ENCODE data around the gene ARAP3.

ARAP3 gene

DNA sequence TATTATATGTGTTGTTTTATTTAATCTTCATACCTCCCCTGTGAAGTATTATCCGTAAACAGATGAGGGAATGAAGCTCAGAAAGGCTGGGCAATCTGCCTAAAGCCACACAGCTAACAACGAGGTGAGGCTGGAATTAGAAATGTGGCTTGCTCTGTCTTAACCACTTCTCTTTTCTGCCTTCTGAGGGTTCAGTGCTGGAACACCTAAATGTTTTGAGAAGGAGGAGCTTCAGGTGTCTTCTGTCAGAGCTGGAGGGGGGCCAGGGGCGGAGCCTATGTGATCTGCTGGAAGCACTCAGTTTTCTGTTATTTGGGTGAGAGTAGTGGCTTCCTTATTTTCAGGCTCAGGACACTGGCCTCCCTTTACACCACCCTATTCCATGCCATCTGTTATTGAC, 35.0 kb upstream of the ARAP3 start:
- DNase-seq (ENCODE audit: low read depth) = no peak
- no peak overlapping the region for H3K4me3 ChIP-seq (ENCODE audit: low read depth, low read length)
- in situ Hi-C loops (cut with HindIII; ENCODE audit: low sequenced_read_pairs) = no loop called here
- TF ChIP-seq, protein P1, sequence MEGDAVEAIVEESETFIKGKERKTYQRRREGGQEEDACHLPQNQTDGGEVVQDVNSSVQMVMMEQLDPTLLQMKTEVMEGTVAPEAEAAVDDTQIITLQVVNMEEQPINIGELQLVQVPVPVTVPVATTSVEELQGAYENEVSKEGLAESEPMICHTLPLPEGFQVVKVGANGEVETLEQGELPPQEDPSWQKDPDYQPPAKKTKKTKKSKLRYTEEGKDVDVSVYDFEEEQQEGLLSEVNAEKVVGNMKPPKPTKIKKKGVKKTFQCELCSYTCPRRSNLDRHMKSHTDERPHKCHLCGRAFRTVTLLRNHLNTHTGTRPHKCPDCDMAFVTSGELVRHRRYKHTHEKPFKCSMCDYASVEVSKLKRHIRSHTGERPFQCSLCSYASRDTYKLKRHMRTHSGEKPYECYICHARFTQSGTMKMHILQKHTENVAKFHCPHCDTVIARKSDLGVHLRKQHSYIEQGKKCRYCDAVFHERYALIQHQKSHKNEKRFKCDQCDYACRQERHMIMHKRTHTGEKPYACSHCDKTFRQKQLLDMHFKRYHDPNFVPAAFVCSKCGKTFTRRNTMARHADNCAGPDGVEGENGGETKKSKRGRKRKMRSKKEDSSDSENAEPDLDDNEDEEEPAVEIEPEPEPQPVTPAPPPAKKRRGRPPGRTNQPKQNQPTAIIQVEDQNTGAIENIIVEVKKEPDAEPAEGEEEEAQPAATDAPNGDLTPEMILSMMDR (IDR thresholded peaks at IDR 0.05; ENCODE audit: low read depth, low read length, missing control alignments) = no peak

DNA sequence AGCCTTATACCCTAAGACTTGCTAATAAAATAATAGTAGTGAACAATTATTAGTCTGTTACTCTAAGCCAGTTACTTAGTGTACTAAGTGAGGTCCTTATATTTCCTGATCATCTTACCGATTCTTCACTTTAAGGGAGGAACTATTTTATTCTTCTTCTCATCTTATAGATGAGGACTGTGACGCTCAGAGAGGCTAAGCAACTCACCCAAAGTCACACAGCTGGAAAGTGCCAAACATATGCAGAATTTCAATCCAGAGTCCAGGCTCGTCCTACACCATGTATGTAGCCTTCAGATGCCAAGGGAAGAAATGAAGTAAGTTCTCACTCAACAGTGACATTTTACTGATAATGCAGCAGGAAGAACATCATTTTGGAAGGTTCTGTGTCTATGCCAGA, 34.4 kb upstream of the ARAP3 start:
- no peak for DNase-seq (ENCODE audit: low read depth)
- TF ChIP-seq, protein P1 (IDR thresholded peaks at IDR 0.05; ENCODE audit: low read depth, low read length, missing control alignments) = no peak
- in situ Hi-C loops (cut with HindIII; ENCODE audit: low sequenced_read_pairs) = no loop called here
- no peak overlapping the region for H3K4me3 ChIP-seq (ENCODE audit: low read depth, low read length)

DNA sequence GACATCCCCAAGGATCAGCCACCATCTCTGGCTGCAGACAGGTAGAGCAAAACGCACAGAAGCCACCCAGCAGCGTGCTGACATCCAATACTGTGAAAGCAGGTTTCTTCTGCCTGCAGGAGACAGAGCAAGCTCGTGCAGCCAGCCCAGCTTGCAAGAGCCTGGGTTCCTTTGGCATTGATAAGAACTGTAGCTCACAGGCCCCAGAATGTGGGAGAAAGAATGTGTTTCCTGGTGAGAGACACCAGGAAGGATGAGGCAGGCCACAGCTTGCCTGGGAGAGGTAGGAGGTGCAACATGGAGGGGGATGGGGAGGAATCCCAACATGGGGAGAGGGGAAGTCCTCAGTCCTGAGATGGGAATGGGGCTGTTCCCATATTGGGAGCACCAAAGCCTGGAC, 34.0 kb upstream of the ARAP3 start:
- no peak overlapping the region for H3K4me3 ChIP-seq (ENCODE audit: low read depth, low read length)
- TF ChIP-seq, protein P1 (IDR thresholded peaks at IDR 0.05; ENCODE audit: low read depth, low read length, missing control alignments) = no peak
- no peak for DNase-seq (ENCODE audit: low read depth)
- in situ Hi-C loops (cut with HindIII; ENCODE audit: low sequenced_read_pairs) = no loop called here

DNA sequence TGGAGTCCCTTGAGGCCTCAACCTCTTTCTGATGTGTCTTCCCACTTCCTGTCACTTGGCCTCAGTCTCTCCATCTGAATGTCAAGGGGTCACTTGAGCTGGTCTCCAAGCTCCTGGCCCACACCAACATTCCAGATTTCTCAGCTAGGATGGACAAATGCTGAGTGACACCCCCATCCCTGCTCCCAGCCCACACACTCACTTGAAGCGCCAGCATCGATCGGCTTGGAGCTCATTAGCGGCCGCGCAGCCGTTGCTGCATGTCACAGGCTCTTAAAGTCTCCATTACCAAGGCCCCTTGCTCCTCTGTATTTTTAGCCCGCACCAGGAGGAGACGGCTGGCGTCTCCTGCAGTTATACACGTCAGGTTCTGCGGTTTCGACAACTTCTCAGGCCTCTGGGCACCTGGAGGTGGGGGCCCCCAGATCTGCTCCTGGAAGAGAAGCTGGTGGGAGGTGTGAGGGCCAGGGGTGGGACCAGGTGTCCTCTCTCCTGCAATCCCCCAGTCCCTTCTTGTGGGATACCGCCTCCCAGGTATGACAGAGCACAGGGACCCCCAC, 33.4 kb upstream of the ARAP3 start:
- in situ Hi-C loops (cut with HindIII; ENCODE audit: low sequenced_read_pairs) = no loop called here
- no peak overlapping the region for H3K4me3 ChIP-seq (ENCODE audit: low read depth, low read length)
- no peak for DNase-seq (ENCODE audit: low read depth)

DNA sequence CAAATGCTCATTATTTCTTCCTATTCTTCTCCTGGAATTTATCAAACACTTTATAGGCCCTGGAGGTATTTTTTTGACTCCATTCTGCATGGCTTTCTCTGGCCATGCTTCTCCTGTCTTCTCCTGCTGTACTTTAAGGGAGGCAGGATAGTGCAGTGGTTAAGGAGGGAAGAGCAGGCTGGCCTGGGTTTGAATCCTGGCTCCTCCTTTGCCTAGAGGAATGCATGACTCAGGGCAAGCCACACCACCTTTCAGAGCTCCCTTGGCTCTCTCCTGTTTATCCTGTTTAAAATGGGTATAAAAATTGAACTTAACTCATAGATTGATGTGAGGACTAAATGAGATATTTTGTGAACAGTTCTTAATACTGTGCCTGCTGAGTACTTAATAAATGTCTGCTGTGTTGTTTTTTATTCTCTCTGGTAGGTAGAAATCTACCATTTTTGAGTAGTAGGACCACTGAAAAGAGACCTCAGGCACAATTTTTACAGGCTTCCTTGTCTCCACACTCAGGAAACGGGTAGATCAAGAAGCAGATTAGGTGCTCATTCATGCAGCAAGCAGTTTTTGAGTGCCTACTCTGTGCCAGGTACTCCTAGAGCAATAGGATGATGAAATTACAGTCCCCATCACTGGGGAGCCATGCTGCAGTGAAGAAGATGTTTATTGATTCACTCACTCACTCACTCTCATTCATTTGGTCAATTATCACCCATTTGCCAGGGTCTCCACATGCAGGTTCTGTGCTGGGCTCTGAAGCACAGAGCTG, 32.7 kb upstream of the ARAP3 start:
- no peak for DNase-seq (ENCODE audit: low read depth)
- H3K4me3 ChIP-seq (ENCODE audit: low read depth, low read length) = no peak overlapping the region
- in situ Hi-C loops (cut with HindIII; ENCODE audit: low sequenced_read_pairs) = no loop called here
- TF ChIP-seq, protein P1 (IDR thresholded peaks at IDR 0.05; ENCODE audit: low read depth, low read length, missing control alignments) = no peak

More for the DNA sequence above, 33.4 kb upstream of the ARAP3 start:
- TF ChIP-seq, protein P1 (IDR thresholded peaks at IDR 0.05; ENCODE audit: low read depth, low read length, missing control alignments) = no peak

DNA sequence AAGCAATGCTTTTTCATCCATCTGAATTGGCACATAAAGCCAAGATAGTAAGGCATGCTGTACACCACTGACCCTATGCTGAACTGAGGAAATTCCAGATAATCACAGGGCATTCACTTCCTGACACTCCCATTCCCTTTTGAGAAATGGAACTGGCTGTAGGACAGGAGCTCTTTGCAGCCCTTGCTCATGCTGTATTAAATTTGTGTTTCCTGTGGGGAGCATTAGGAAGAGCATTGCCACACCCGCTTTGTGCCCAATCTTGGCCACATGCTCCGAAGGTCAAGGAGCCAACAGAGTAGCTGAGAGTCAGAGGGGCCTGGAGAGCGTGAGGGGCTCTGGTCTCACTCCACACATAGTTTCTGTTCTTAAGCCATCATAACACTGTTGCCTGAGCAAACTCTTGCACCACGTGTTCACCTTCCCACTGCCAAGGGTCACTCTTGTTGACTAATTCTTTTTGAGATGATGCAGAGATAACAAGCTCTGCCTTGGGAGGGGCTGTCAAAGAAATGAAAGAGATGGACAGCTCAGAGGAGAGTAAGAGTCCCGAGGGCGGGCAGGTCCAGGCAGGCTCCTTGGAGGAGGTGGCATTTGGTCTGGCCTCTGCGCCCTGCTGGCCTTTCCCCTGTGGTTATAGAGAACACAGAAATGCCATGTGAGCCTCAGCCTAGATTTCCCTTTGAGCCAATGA, 31.7 kb upstream of the ARAP3 start:
- in situ Hi-C loops (cut with HindIII; ENCODE audit: low sequenced_read_pairs) = no loop called here
- DNase-seq (ENCODE audit: low read depth) = no peak
- TF ChIP-seq, protein P1 (IDR thresholded peaks at IDR 0.05; ENCODE audit: low read depth, low read length, missing control alignments) = no peak
- H3K4me3 ChIP-seq (ENCODE audit: low read depth, low read length) = no peak overlapping the region

Measured in astrocyte of the cerebellum (primary cell).